Measurements from ENCODE around the gene MEI1. TPM values are rescaled to one million over a fixed set of nuclear protein-coding genes. Genes with fewer than 3 reads are reported as not detected.
"Not testable (repeated sequence)": the region's sequence is repeated elsewhere in the genome, so short reads cannot be mapped to it uniquely, and the experiment has no call there.

The MEI1 gene
- total RNA-seq, 1 experiment from 2014 or later, result 4.9 TPM

GRCh38 chr22:41660416-41660815 is 38.9 kb upstream of the MEI1 start:
- no peak for DNase-seq
- H4K20me1 ChIP-seq (ENCODE audit: insufficient read depth, low read depth, low read length), result no peaks in the 10 kb centered on the region
- H3K4me2 ChIP-seq (ENCODE audit: low read depth, low read length, poor library complexity, severe bottlenecking), result no peak overlapping the region
- H3K4me3 ChIP-seq (ENCODE audit: low read length), result no peak overlapping the region
- no peak overlapping the region for H2AFZ ChIP-seq (ENCODE audit: low read length)
- H3K4me1 ChIP-seq (ENCODE audit: low read length), result no peaks in the 10 kb centered on the region
- no peaks in the 10 kb centered on the region for H3K79me2 ChIP-seq (ENCODE audit: low read length)
- H3K27ac ChIP-seq (ENCODE audit: low read length), result no peak overlapping the region
- no peaks in the 10 kb centered on the region for H3K27me3 ChIP-seq (ENCODE audit: low read length)
- no peaks in the 10 kb centered on the region for H3K9me2 ChIP-seq (replicated peaks; ENCODE audit: insufficient read depth, low read length)
- no peaks in the 10 kb centered on the region for H3K9me3 ChIP-seq (ENCODE audit: low read length)
- peaks cover 52% of the 10 kb centered on the region for H3K36me3 ChIP-seq (ENCODE audit: insufficient read depth, low read length)
- H3K9ac ChIP-seq (ENCODE audit: low read length), result no peak overlapping the region

DNA sequence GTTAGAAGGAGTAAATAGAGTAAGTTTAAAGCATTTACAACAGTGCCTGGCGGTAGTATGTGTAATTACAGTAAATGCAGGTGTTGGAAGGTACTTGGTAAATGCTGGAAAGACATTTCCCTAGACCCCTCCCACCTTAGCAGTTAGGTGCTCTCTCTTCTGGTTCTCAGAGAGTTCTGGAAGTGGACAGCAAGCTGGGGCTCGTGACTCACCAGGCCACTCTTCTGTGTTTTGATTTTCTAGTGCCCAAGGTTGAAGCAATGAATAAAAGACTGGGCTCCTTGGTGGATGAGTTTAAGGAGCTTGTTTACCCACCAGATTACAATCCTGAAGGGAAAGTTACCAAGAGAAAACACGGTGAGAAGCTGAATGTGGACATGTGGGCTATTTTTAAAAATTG is 38.2 kb upstream of the MEI1 start:
- Histone ChIP-seq H3K9ac (ENCODE audit: low read length) (no peak overlapping the region), H3K4me1 (ENCODE audit: low read length) (no peaks in the 10 kb centered on the region), H3K27me3 (ENCODE audit: low read length) (no peaks in the 10 kb centered on the region), H3K4me2 (ENCODE audit: low read depth, low read length, poor library complexity, severe bottlenecking) (no peak overlapping the region), H3K36me3 (ENCODE audit: insufficient read depth, low read length) (peaks cover 48% of the 10 kb centered on the region), H3K9me3 (ENCODE audit: low read length) (no peaks in the 10 kb centered on the region), H3K9me2 (replicated peaks; ENCODE audit: insufficient read depth, low read length) (no peaks in the 10 kb centered on the region), H4K20me1 (ENCODE audit: insufficient read depth, low read depth, low read length) (no peaks in the 10 kb centered on the region), H2AFZ (ENCODE audit: low read length) (no peak overlapping the region), H3K4me3 (ENCODE audit: low read length) (no peak overlapping the region), H3K79me2 (ENCODE audit: low read length) (no peaks in the 10 kb centered on the region), H3K27ac (ENCODE audit: low read length) (no peak overlapping the region)
- DNase-seq, result no peak

- H3K4me3 ChIP-seq (ENCODE audit: low read length), result no peak overlapping the region
- H4K20me1 ChIP-seq (ENCODE audit: insufficient read depth, low read depth, low read length), result no peaks in the 10 kb centered on the region
- H3K36me3 ChIP-seq (ENCODE audit: insufficient read depth, low read length), result peaks cover 48% of the 10 kb centered on the region
- H3K9ac ChIP-seq (ENCODE audit: low read length), result no peak overlapping the region
- no peaks in the 10 kb centered on the region for H3K79me2 ChIP-seq (ENCODE audit: low read length)
- H3K9me2 ChIP-seq (replicated peaks; ENCODE audit: insufficient read depth, low read length), result no peaks in the 10 kb centered on the region
- H2AFZ ChIP-seq (ENCODE audit: low read length), result no peak overlapping the region
- H3K27ac ChIP-seq (ENCODE audit: low read length), result no peak overlapping the region
- no peak for DNase-seq
- H3K9me3 ChIP-seq (ENCODE audit: low read length), result no peaks in the 10 kb centered on the region
- H3K27me3 ChIP-seq (ENCODE audit: low read length), result no peaks in the 10 kb centered on the region
- H3K4me2 ChIP-seq (ENCODE audit: low read depth, low read length, poor library complexity, severe bottlenecking), result no peak overlapping the region
- H3K4me1 ChIP-seq (ENCODE audit: low read length), result peaks cover 4% of the 10 kb centered on the region
Measured at GRCh38 chr22:41661713-41662112, 37.6 kb upstream of the MEI1 start.

DNA sequence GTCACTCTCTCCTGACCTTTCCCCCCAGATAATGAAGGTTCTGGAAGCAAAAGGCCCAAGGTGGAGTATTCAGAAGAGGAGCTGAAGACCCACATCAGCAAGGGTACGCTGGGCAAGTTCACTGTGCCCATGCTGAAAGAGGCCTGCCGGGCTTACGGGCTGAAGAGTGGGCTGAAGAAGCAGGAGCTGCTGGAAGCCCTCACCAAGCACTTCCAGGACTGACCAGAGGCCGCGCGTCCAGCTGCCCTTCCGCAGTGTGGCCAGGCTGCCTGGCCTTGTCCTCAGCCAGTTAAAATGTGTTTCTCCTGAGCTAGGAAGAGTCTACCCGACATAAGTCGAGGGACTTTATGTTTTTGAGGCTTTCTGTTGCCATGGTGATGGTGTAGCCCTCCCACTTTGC is 35.7 kb upstream of the MEI1 start:
- not testable (repeated sequence) for H3K79me2 ChIP-seq (ENCODE audit: low read length); H4K20me1 ChIP-seq (ENCODE audit: insufficient read depth, low read depth, low read length); H3K27ac ChIP-seq (ENCODE audit: low read length); H3K9me2 ChIP-seq (replicated peaks; ENCODE audit: insufficient read depth, low read length); H3K9me3 ChIP-seq (ENCODE audit: low read length); H3K4me2 ChIP-seq (ENCODE audit: low read depth, low read length, poor library complexity, severe bottlenecking); H3K4me3 ChIP-seq (ENCODE audit: low read length); H2AFZ ChIP-seq (ENCODE audit: low read length); H3K9ac ChIP-seq (ENCODE audit: low read length); H3K27me3 ChIP-seq (ENCODE audit: low read length); DNase-seq
- peaks cover 15% of the 10 kb centered on the region for H3K4me1 ChIP-seq (ENCODE audit: low read length)
- peaks cover 39% of the 10 kb centered on the region for H3K36me3 ChIP-seq (ENCODE audit: insufficient read depth, low read length)

GRCh38 chr22:41664490-41664889 is 34.8 kb upstream of the MEI1 start:
- Histone ChIP-seq H3K9me2 (replicated peaks; ENCODE audit: insufficient read depth, low read length) (no peaks in the 10 kb centered on the region), H3K4me3 (ENCODE audit: low read length) (no peak overlapping the region), H3K4me1 (ENCODE audit: low read length) (peaks cover 15% of the 10 kb centered on the region), H2AFZ (ENCODE audit: low read length) (no peak overlapping the region), H3K9ac (ENCODE audit: low read length) (no peak overlapping the region), H3K27ac (ENCODE audit: low read length) (no peak overlapping the region), H3K4me2 (ENCODE audit: low read depth, low read length, poor library complexity, severe bottlenecking) (no peak overlapping the region), H3K27me3 (ENCODE audit: low read length) (no peaks in the 10 kb centered on the region), H3K36me3 (ENCODE audit: insufficient read depth, low read length) (peaks cover 35% of the 10 kb centered on the region), H3K9me3 (ENCODE audit: low read length) (no peaks in the 10 kb centered on the region), H3K79me2 (ENCODE audit: low read length) (no peaks in the 10 kb centered on the region), H4K20me1 (ENCODE audit: insufficient read depth, low read depth, low read length) (no peaks in the 10 kb centered on the region)
- no peak for DNase-seq

DNA sequence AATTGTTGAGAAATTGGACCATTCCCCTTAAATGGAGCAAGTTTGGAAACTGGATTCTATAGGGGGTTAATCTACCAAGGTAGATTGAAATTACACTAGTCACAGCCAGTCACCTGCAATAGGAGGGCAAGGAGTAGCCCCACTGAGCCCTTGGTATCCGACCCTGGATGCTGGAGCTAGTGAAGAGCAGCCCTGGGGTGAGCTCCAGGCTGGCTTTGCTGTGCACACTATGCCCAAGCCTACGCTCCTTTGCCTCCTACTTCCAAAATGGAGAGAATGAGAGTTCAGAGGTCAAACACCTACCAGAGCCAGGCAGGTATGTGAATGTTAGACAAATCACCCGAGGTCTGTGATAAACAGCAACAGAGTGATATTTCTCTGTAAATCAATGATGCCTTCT is 34.4 kb upstream of the MEI1 start:
- no peaks in the 10 kb centered on the region for H3K9me2 ChIP-seq (replicated peaks; ENCODE audit: insufficient read depth, low read length)
- H3K36me3 ChIP-seq (ENCODE audit: insufficient read depth, low read length), result peaks cover 34% of the 10 kb centered on the region
- no peaks in the 10 kb centered on the region for H3K9me3 ChIP-seq (ENCODE audit: low read length)
- H3K27ac ChIP-seq (ENCODE audit: low read length), result no peak overlapping the region
- H3K79me2 ChIP-seq (ENCODE audit: low read length), result no peaks in the 10 kb centered on the region
- no peak overlapping the region for H2AFZ ChIP-seq (ENCODE audit: low read length)
- H3K4me1 ChIP-seq (ENCODE audit: low read length), result peaks cover 15% of the 10 kb centered on the region
- H3K9ac ChIP-seq (ENCODE audit: low read length), result no peak overlapping the region
- no peaks in the 10 kb centered on the region for H3K27me3 ChIP-seq (ENCODE audit: low read length)
- no peaks in the 10 kb centered on the region for H4K20me1 ChIP-seq (ENCODE audit: insufficient read depth, low read depth, low read length)
- H3K4me3 ChIP-seq (ENCODE audit: low read length), result no peak overlapping the region
- no peak overlapping the region for H3K4me2 ChIP-seq (ENCODE audit: low read depth, low read length, poor library complexity, severe bottlenecking)
- DNase-seq, result no peak

DNA sequence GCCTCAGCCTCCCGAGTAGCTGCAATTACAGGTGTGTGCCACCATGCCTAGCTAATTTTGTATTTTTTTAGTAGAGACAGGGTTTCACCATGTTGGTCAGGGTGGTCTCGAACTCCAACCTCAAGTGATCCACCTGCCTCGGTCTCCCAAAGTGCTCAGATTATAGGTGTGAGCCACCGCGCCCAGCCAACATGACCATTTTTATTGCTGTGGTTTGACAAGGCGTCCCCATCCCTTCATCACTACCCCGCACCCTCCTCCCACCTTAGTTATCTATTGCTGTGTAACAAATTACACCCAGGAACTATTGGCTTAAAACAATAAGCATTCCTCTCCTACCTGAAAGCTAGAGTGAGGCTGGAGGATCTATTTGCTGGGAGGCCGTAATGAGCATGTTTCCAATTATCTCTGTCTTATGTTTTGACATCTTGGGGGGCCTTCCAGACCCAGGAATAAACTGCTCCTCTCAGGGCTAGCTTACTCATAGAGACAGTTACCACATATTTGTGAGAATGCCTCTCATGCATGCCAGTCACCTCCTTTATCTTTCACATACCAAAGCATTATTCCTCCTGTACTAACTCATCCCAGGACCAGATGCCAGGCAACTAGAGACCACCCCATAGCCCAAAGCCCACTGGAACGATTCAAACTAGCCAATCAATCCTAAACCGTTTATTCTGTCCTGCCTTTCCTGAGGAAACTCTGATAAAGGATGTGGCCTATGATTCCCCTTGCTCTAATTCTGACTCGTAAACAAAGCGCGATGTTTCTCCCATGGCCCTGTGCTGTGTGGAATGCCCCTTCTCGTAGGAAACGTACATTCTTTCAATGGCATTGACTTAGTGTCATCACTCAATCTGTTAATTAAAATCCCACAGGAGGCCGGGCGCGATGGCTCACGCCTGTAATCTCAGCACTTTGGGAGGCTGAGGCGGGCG is 30.1 kb upstream of the MEI1 start:
- no peak overlapping the region for H2AFZ ChIP-seq (ENCODE audit: low read length)
- no peak overlapping the region for H3K4me3 ChIP-seq (ENCODE audit: low read length)
- H3K9me2 ChIP-seq (replicated peaks; ENCODE audit: insufficient read depth, low read length), result no peaks in the 10 kb centered on the region
- H3K79me2 ChIP-seq (ENCODE audit: low read length), result peaks cover 13% of the 10 kb centered on the region
- H3K27ac ChIP-seq (ENCODE audit: low read length), result no peak overlapping the region
- no peaks in the 10 kb centered on the region for H3K27me3 ChIP-seq (ENCODE audit: low read length)
- DNase-seq, result no peak
- no peak overlapping the region for H3K4me2 ChIP-seq (ENCODE audit: low read depth, low read length, poor library complexity, severe bottlenecking)
- no peak overlapping the region for H3K9ac ChIP-seq (ENCODE audit: low read length)
- peaks cover 6% of the 10 kb centered on the region for H4K20me1 ChIP-seq (ENCODE audit: insufficient read depth, low read depth, low read length)
- peaks cover 15% of the 10 kb centered on the region for H3K36me3 ChIP-seq (ENCODE audit: insufficient read depth, low read length)
- H3K4me1 ChIP-seq (ENCODE audit: low read length), result peaks cover 15% of the 10 kb centered on the region
- no peaks in the 10 kb centered on the region for H3K9me3 ChIP-seq (ENCODE audit: low read length)

- not testable (repeated sequence) for H3K27me3 ChIP-seq (ENCODE audit: low read length); H3K4me2 ChIP-seq (ENCODE audit: low read depth, low read length, poor library complexity, severe bottlenecking); H3K4me1 ChIP-seq (ENCODE audit: low read length); DNase-seq; H3K9ac ChIP-seq (ENCODE audit: low read length); H3K27ac ChIP-seq (ENCODE audit: low read length); H3K9me2 ChIP-seq (replicated peaks; ENCODE audit: insufficient read depth, low read length); H3K4me3 ChIP-seq (ENCODE audit: low read length); H3K9me3 ChIP-seq (ENCODE audit: low read length); H2AFZ ChIP-seq (ENCODE audit: low read length)
- H3K36me3 ChIP-seq (ENCODE audit: insufficient read depth, low read length), result peaks cover 17% of the 10 kb centered on the region
- peaks cover 15% of the 10 kb centered on the region for H4K20me1 ChIP-seq (ENCODE audit: insufficient read depth, low read depth, low read length)
- H3K79me2 ChIP-seq (ENCODE audit: low read length), result peaks cover 24% of the 10 kb centered on the region
Measured at GRCh38 chr22:41672096-41672495, 27.2 kb upstream of the MEI1 start.
